Nephron (organoid): ENCODE results near the gene INTS4.
"Not testable (repeated sequence)": the region's sequence is repeated elsewhere in the genome, so short reads cannot be mapped to it uniquely, and the experiment has no call there.

ENCODE experiments used
- H3K27ac Mint-ChIP-seq, 3 experiments: 2 replicates each; pipeline ENCODE4 v1.8.0; 2020; ENCODE audit warnings: mixed read lengths in 3 of 3, mild to moderate bottlenecking in 2 of 3, moderate library complexity in 1 of 3
- H3K27me3 Mint-ChIP-seq: 2 replicates; pipeline ENCODE4 v1.8.0; 2021; ENCODE audit warnings: low read depth, mild to moderate bottlenecking, moderate library complexity, mixed read lengths
- H3K36me3 Mint-ChIP-seq: 2 replicates; pipeline ENCODE4 v1.8.0; 2020; ENCODE audit warnings: low read depth, mixed read lengths
- H3K4me1 Mint-ChIP-seq: 2 replicates; pipeline ENCODE4 v1.8.0; 2020; ENCODE audit warnings: mixed read lengths
- H3K4me3 Mint-ChIP-seq, 3 experiments: 2 replicates each; pipeline ENCODE4 v1.8.0; 2020; ENCODE audit warnings: mild to moderate bottlenecking in 3 of 3, mixed read lengths in 3 of 3, moderate library complexity in 2 of 3
- H3K9me3 Mint-ChIP-seq: 2 replicates; pipeline ENCODE4 v1.8.0; 2020; ENCODE audit warnings: mixed read lengths
- CTCF ChIP-seq, 3 experiments: fragments of 200-600 bp; sonication (generic); IDR thresholded peaks; one replicate each; pipeline ENCODE4 v1.5.0; 2021; ENCODE audit warnings: antibody characterized with exemption in 3 of 3; ENCODE audit not compliant: unreplicated experiment in 3 of 3

The INTS4 gene

DNA sequence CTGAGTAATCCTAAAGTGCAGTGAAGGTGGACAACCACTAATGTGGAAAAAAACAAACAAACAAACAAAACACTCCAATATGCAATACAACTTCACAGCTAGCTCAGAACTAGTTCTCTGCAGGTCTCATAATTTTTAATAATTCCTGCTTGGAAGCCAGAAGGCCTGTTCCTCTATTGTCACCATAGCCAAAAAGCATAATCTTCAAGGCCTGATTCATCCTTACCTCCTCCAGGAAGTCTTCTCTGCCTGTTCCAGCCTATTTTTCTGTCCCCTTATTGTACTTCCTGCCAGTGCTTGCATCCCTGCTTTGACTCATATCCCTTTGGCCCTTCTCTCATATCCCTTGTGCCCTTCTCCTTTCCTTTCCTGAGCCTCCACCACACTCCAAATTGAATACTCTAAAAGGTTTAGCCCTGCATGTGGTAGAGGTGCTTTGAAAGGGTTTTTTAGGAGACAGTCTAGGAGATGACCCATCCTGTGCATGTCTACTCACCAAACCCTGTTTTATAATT is 104.3 kb downstream of the INTS4 start:
- H3K9me3 Mint-ChIP-seq, H3K27me3 Mint-ChIP-seq, H3K4me1 Mint-ChIP-seq, H3K4me3 Mint-ChIP-seq, H3K27ac Mint-ChIP-seq: not testable (repeated sequence)
- peaks cover 79% of the 10 kb centered on the region for H3K36me3 Mint-ChIP-seq

DNA sequence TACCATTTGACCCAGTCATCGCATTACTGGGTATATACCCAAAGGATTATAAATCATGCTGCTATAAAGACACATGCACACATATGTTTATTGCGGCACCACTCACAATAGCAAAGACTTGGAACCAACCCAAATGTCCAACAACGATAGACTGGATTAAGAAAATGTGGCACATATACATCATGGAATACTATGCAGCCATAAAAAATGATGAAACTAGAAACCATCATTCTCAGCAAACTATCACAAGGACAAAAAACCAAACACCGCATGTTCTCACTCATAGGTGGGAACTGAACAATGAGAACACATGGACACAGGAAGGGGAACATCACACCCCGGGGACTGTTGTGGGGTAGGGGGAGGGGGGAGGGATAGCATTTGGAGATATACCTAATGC is 105.4 kb downstream of the INTS4 start:
- H3K36me3 Mint-ChIP-seq = peaks cover 78% of the 10 kb centered on the region
- not testable (repeated sequence) for H3K27ac Mint-ChIP-seq, H3K27me3 Mint-ChIP-seq, H3K9me3 Mint-ChIP-seq, H3K4me3 Mint-ChIP-seq, H3K4me1 Mint-ChIP-seq

GRCh38 chr11:77886401-77886800 is 108.1 kb downstream of the INTS4 start:
- H3K27ac Mint-ChIP-seq = no peak overlapping the region
- H3K36me3 Mint-ChIP-seq = peaks cover 82% of the 10 kb centered on the region
- H3K9me3 Mint-ChIP-seq = no peaks in the 10 kb centered on the region
- H3K4me3 Mint-ChIP-seq = no peak overlapping the region
- H3K4me1 Mint-ChIP-seq = no peaks in the 10 kb centered on the region
- no peaks in the 10 kb centered on the region for H3K27me3 Mint-ChIP-seq
- no peak for TF ChIP-seq CTCF (IDR thresholded peaks at IDR 0.05; ENCODE audit: unreplicated experiment in 3 of 3)

- Mint-ChIP-seq H3K4me3 (no peak overlapping the region), H3K36me3 (peaks cover 74% of the 10 kb centered on the region), H3K27ac (no peak overlapping the region), H3K4me1 (no peaks in the 10 kb centered on the region), H3K9me3 (no peaks in the 10 kb centered on the region), H3K27me3 (no peaks in the 10 kb centered on the region)
- TF ChIP-seq CTCF (IDR thresholded peaks at IDR 0.05; ENCODE audit: unreplicated experiment in 3 of 3) = no peak
Observed at GRCh38 chr11:77884829-77885190, 109.7 kb downstream of the INTS4 start.

DNA sequence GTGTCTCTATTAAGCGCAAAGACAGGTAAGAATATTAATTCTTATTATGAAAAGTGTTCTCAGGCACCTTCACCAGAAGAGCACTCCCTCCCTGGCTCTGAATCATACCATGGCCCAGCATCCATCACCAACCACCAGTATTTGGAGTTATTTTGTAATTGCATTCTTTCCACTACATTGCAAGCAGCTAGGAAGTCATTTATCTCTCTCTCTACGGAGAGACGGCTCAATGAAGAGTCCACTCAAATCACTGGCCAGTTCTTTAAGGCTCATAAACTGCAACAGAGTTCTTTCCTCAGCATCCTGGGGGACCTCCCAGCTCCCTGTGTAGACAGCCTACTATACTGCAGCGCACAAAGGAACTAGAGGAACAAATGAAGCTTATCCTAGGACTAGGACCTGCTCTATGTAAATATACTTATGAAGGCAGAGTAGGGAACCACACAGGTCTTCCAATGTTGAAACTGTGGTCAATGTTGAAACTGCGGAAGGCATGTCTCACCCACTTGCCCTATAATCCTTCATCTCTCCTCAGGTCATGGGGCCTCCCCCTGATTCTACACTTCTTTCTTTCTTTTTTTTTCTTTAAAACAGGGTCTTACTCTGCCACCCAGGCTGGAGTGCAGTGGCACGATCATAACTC is 110.2 kb downstream of the INTS4 start:
- Mint-ChIP-seq H3K4me1 (no peaks in the 10 kb centered on the region), H3K27me3 (no peaks in the 10 kb centered on the region), H3K27ac (no peak overlapping the region), H3K4me3 (no peak overlapping the region), H3K9me3 (no peaks in the 10 kb centered on the region), H3K36me3 (peaks cover 73% of the 10 kb centered on the region)
- no peak for TF ChIP-seq CTCF (IDR thresholded peaks at IDR 0.05; ENCODE audit: unreplicated experiment in 3 of 3)

GRCh38 chr11:77883775-77884174 is 110.7 kb downstream of the INTS4 start:
- H3K4me3 Mint-ChIP-seq = no peak overlapping the region
- no peaks in the 10 kb centered on the region for H3K9me3 Mint-ChIP-seq
- no peak for TF ChIP-seq CTCF (IDR thresholded peaks at IDR 0.05; ENCODE audit: unreplicated experiment in 3 of 3)
- H3K4me1 Mint-ChIP-seq = no peaks in the 10 kb centered on the region
- no peaks in the 10 kb centered on the region for H3K27me3 Mint-ChIP-seq
- H3K27ac Mint-ChIP-seq = no peak overlapping the region
- H3K36me3 Mint-ChIP-seq = peaks cover 74% of the 10 kb centered on the region

DNA sequence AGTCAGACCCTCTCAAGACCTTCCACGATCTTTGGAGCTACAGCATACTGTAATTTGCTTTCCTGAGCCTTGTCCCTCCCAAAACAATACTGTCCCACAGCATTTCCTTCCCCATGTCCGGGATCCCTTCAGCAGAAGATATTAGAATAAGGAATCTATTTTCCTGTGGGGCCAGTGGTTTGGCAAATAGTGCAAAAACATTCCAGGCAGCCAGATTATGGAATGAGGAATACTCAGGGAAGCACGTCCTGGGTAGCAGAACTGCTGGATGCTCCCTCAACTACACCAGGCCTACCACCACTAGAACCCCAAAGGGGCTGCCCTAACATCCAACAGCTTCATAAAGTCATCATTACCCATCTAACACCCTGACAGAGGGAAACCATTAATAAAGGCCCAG is 112.1 kb downstream of the INTS4 start:
- no peaks in the 10 kb centered on the region for H3K27me3 Mint-ChIP-seq
- peaks cover 4% of the 10 kb centered on the region for H3K4me1 Mint-ChIP-seq
- peaks cover 60% of the 10 kb centered on the region for H3K36me3 Mint-ChIP-seq
- no peak overlapping the region for H3K27ac Mint-ChIP-seq
- no peaks in the 10 kb centered on the region for H3K9me3 Mint-ChIP-seq
- TF ChIP-seq CTCF (IDR thresholded peaks at IDR 0.05; ENCODE audit: unreplicated experiment in 3 of 3) = no peak
- H3K4me3 Mint-ChIP-seq = no peak overlapping the region
